Heart left ventricle (tissue), 16 donors: ENCODE data around the gene CYP2F1. TPM values are rescaled to one million over a fixed set of nuclear protein-coding genes. Genes with fewer than 3 reads are reported as not detected.

Source experiments
- ATAC-seq, 4 donors: fragments of 200-7000 bp; cut with Tn5 transposase; one replicate each; pipeline ENCODE4 v1.9.1; 2020 to 2022; ENCODE audit warnings: moderate library complexity in 4 of 4, mild to moderate bottlenecking in 3 of 4, moderate number of reproducible peaks in 1 of 4
- DNase-seq, 5 donors: peaks; one replicate each; pipeline ENCODE4 v3.0.0-alpha.2; 2020
- H3K27ac ChIP-seq, 12 donors: fragments of 200-600 bp; sonication (generic) in 4 of 12; one replicate each; pipeline versions ENCODE4 v1.5.0 to v1.8.0; 2016 to 2022; ENCODE audit warnings: mild to moderate bottlenecking in 2 of 12
- H3K27me3 ChIP-seq, 9 donors: fragments of 200-600 bp; sonication (generic) in 2 of 9; one replicate each; pipeline versions ENCODE4 v1.5.1 to v1.8.0; 2016 to 2022; ENCODE audit warnings: mild to moderate bottlenecking in 3 of 9
- H3K36me3 ChIP-seq, 9 donors: fragments of 200-600 bp; sonication (generic) in 2 of 9; one replicate each; pipeline versions ENCODE4 v1.5.0 to v1.8.0; 2018 to 2022; ENCODE audit warnings: mild to moderate bottlenecking in 2 of 9
- H3K4me1 ChIP-seq, 12 donors: fragments of 200-600 bp; sonication (generic) in 4 of 12; one replicate each; pipeline versions ENCODE4 v1.5.0 to v1.8.0; 2016 to 2022; ENCODE audit warnings: mild to moderate bottlenecking in 3 of 12
- H3K4me3 ChIP-seq, 12 donors: fragments of 200-600 bp; sonication (generic) in 4 of 12; one replicate each; pipeline versions ENCODE4 v1.5.0 to v1.8.0; 2017 to 2022; ENCODE audit warnings: mild to moderate bottlenecking in 9 of 12, moderate library complexity in 4 of 12
- H3K9me3 ChIP-seq, 12 donors: fragments of 200-600 bp; sonication (generic) in 4 of 12; one replicate each; pipeline versions ENCODE4 v1.5.0 to v1.8.0; 2016 to 2022; ENCODE audit warnings: mild to moderate bottlenecking in 1 of 12
- CTCF ChIP-seq, 12 donors: fragments of 200-600 bp; sonication (generic) in 4 of 12; IDR thresholded peaks; one replicate each; pipeline versions ENCODE4 v1.5.0 to v1.8.0; 2018 to 2022; ENCODE audit warnings: antibody characterized with exemption in 12 of 12, mild to moderate bottlenecking in 5 of 12
- POLR2A ChIP-seq, 2 donors: fragments of 450-650 bp; IDR thresholded peaks; one replicate each; pipeline ENCODE4 v1.6.1; 2017; ENCODE audit warnings: antibody characterized with exemption in 2 of 2, mild to moderate bottlenecking in 2 of 2, moderate library complexity in 2 of 2
- WGBS, 4 donors: extraction: QIAGEN DNeasy Blood & Tissue Kit in 2 of 4; methylation state at CpG; one replicate each; pipeline versions ENCODE4 v1.1.5 to v1.1.7; 2013 to 2018; 5-methylcytosine and 5-hydroxymethylcytosine counted together
- intact Hi-C, 10 donors: fragments of 100-400 bp; cut with DNase I; formaldehyde crosslinking; loops; one replicate each; pipeline versions ENCODE4 v1.11.1 to v1.14.2; 2022
- polyA plus RNA-seq, 2 donors: library from polyadenylated mRNA; stranded (reverse); fragments of 200-250 nt; gene quantifications; one replicate each; pipeline ENCODE4 v1.2.3, GENCODE V29; 2013
- total RNA-seq, 9 donors: library from RNA; depleted of rRNA in 2 of 9; stranded (reverse); fragments of >200 nt in 2 of 9; fragmentation: NEBNext Ultra II Directional in 3 of 9; extraction: Animal tissue kit (Norgen Biotek cat#: 25700) in 3 of 9; gene quantifications; one replicate each; pipeline versions ENCODE4 v1.1.0 to v1.2.4, GENCODE V29; 2016 to 2023
- donor health status: ischemic (EF 13 %, LVEDD 7.1; RV severe dilation, severe dysfunction).
- donor health status: healthy with polysubstance abuse.
- donor health status: DM: no; HTN: yes; CAD: no.
- donor health status: DM: no; HTN: no; CAD: no.
- donor health status: ischemic (EF 25% LVEDD 6.9; RV normal size, moderate dysfunction).
- donor health status: ischemic (EF 25% LVEDD 5.7; RV mildly dilated, moderate dysfunction).
- donor health status: healthy.
- donor health status: DM: yes; HTN: yes; CAD: no.
- donor health status: ischemic (EF 35%, LVEDD 5.7; RV mildly dilated, moderate dysfunction).
- donor health status: nonischemic (EF 11% LVEDD 7.7; RV severe dilation, severe dysfunction).
- donor health status: DM: yes; HTN: yes; CAD: no.
- donor health status: PGD.
- donor health status: ischemic (EF 29% LVEDD 5.4; RV normal size, mild dysfunction).
- donor health status: nonischemic (EF 23%, LVEDD 6.1; RV moderate dilation, normal function).

CYP2F1 gene
- total and polyA plus RNA-seq, 11 donors: not detected

GRCh38 chr19:41085748-41086415 is 28.4 kb upstream of the CYP2F1 start:
- H3K9me3 ChIP-seq: no peaks in the 10 kb centered on the region
- H3K4me1 ChIP-seq: no peaks in the 10 kb centered on the region
- 50 to 57% (median 55%) methylated on average over 1 of the region's 1 CpG for WGBS, 4 donors
- intact Hi-C loops: no loop called here
- no peaks in the 10 kb centered on the region for H3K36me3 ChIP-seq
- H3K4me3 ChIP-seq: no peak overlapping the region
- ATAC-seq (no peak), DNase-seq (no peak)
- H3K27ac ChIP-seq: no peak overlapping the region
- no peak for TF ChIP-seq CTCF (IDR thresholded peaks at IDR 0.05)
- TF ChIP-seq POLR2A (IDR thresholded peaks at IDR 0.05): no peak
- peaks cover 3 to 42% (median 13%) of the 10 kb centered on the region in 9 donors for H3K27me3 ChIP-seq

- no peak for DNase-seq
- H3K27me3 ChIP-seq: peaks cover 3 to 40% (median 22%) of the 10 kb centered on the region in 9 donors
- H3K27ac ChIP-seq: no peak within 1 kb of the TSS
- intact Hi-C loops: no loop called here
- no peak within 1 kb of the TSS for H3K4me3 ChIP-seq
- H3K9me3 ChIP-seq: no peaks in the 10 kb centered on the region
- TF ChIP-seq CTCF (IDR thresholded peaks at IDR 0.05) (no peak), POLR2A (IDR thresholded peaks at IDR 0.05) (no peak)
- no peak for ATAC-seq
- no peaks in the 10 kb centered on the region for H3K36me3 ChIP-seq
- no peaks in the 10 kb centered on the region for H3K4me1 ChIP-seq
- WGBS, 4 donors: 42 to 78% (median 66%) methylated on average over 2 of the region's 2 CpGs
These were observed 26.1 kb upstream of the CYP2F1 start, which contains the start of gene CYP2A13 for GRCh38 chr19:41088151-41088550. Gene CYP2A13, plus strand, starts transcription at chr19:41088451. Its CDS starts 21 bp downstream, at chr19:41088472.

GRCh38 chr19:41089959-41090358 is 24.3 kb upstream of the CYP2F1 start:
- Histone ChIP-seq H3K4me1 (no peaks in the 10 kb centered on the region), H3K36me3 (no peaks in the 10 kb centered on the region), H3K4me3 (no peak overlapping the region), H3K9me3 (no peaks in the 10 kb centered on the region), H3K27ac (no peak overlapping the region), H3K27me3 (peaks cover 3 to 40% (median 22%) of the 10 kb centered on the region in 9 donors)
- DNase-seq (no peak), ATAC-seq (no peak)
- TF ChIP-seq POLR2A (IDR thresholded peaks at IDR 0.05) (no peak), CTCF (IDR thresholded peaks at IDR 0.05) (no peak)
- 1 to 4% (median 3%) methylated on average over 9 to 32 of the region's 32 CpGs for WGBS, 4 donors
- intact Hi-C loops: no loop called here

GRCh38 chr19:41095703-41096102 is 18.5 kb upstream of the CYP2F1 start:
- WGBS, 4 donors: 56 to 61% (median 60%) methylated on average over 14 to 15 of the region's 15 CpGs
- intact Hi-C loops: no loop called here
- Histone ChIP-seq H3K27ac (no peak overlapping the region), H3K9me3 (peaks cover 0 to 11% (median 0%) of the 10 kb centered on the region in 12 donors), H3K4me3 (no peak overlapping the region), H3K4me1 (no peaks in the 10 kb centered on the region), H3K27me3 (peaks cover 0 to 23% (median 11%) of the 10 kb centered on the region in 9 donors), H3K36me3 (no peaks in the 10 kb centered on the region)
- ATAC-seq (no peak), DNase-seq (no peak)
- no peak for TF ChIP-seq POLR2A (IDR thresholded peaks at IDR 0.05)
- no peak for TF ChIP-seq CTCF (IDR thresholded peaks at IDR 0.05)
